SK-N-MC (cell line): Measurements from ENCODE around the gene INTU.

Experiments used
- EZH2 ChIP-seq: fragments of 200-600 bp; sonication (generic); IDR thresholded peaks from one replicate; pipeline ENCODE4 v1.6.1; 2017; ENCODE audit warnings: antibody characterized with exemption
- POLR2AphosphoS5 ChIP-seq: IDR thresholded peaks from 2 replicates; pipeline ENCODE4 v1.6.1; 2012; ENCODE audit warnings: mild to moderate bottlenecking, low read depth, low read length, borderline replicate concordance

DNA sequence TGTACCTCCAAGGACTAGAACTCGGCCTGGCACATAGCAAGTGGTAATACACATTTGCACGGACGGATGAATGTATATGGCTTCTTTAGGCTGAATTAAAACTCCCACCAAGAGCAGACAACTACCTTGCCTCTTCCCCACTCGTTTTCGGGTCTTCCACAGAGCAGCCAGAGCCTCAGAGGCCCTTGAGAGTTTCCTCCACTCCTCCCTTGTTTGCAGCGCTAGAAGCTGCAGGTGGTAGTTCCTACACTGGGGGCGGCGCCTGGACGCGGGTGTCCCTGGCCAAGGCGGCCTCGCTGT is 10.2 kb upstream of the INTU start:
- no peak for TF ChIP-seq EZH2
- TF ChIP-seq POLR2AphosphoS5: no peak
